CD14-positive monocyte (primary cell): ENCODE data around the gene MLLT1. TPM values are rescaled to one million over a fixed set of nuclear protein-coding genes. Genes with fewer than 3 reads are reported as not detected.
A peak's percentile ranks its signal among the peaks of the same experiment; 100 is the strongest.

Experiments
- DNase-seq, 3 donors: peaks; one replicate each; pipeline ENCODE4 v3.0.0-alpha.2; 2011 to 2022
- H2AFZ ChIP-seq: 2 replicates; pipeline ENCODE4 v1.6.0; 2012; ENCODE audit warnings: mild to moderate bottlenecking, low read depth, low read length, inconsistent platforms; ENCODE audit not compliant: insufficient read depth, poor library complexity, severe bottlenecking
- H3K27ac ChIP-seq, 2 donors: 1 replicate in 1 of 2; 2 replicates in 1 of 2; pipeline ENCODE4 v1.5.1; 2012 to 2013; ENCODE audit warnings: low read length in 2 of 2, control low read depth in 1 of 2, inconsistent platforms in 1 of 2, low read depth in 1 of 2, mild to moderate bottlenecking in 1 of 2
- H3K27me3 ChIP-seq, 2 donors: one replicate each; pipeline versions ENCODE4 v1.6.0 to v1.6.1; 2011 to 2013; ENCODE audit warnings: low read length in 2 of 2; ENCODE audit not compliant: control insufficient read depth in 2 of 2, insufficient read depth in 2 of 2
- H3K36me3 ChIP-seq, 2 donors: replicated peaks in 1 of 2; 1 replicate in 1 of 2; 2 replicates in 1 of 2; pipeline versions ENCODE4 v1.5.1 to v1.6.1; 2012 to 2013; ENCODE audit warnings: low read length in 2 of 2, control low read depth in 1 of 2, inconsistent platforms in 1 of 2, mild to moderate bottlenecking in 1 of 2; ENCODE audit not compliant: insufficient read depth in 2 of 2, control insufficient read depth in 1 of 2
- H3K4me1 ChIP-seq, 2 donors: 1 replicate in 1 of 2; 2 replicates in 1 of 2; pipeline versions ENCODE4 v1.5.1 to v1.6.1; 2012 to 2013; ENCODE audit warnings: low read length in 2 of 2, control low read depth in 1 of 2, inconsistent platforms in 1 of 2, mild to moderate bottlenecking in 1 of 2, moderate library complexity in 1 of 2; ENCODE audit not compliant: insufficient read depth in 2 of 2, control insufficient read depth in 1 of 2
- H3K4me2 ChIP-seq: replicated peaks from 2 replicates; pipeline ENCODE3; 2012; ENCODE audit warnings: low read length, moderate library complexity, mild to moderate bottlenecking; ENCODE audit not compliant: poor library complexity, severe bottlenecking; ENCODE audit errors: extremely low read depth
- H3K4me3 ChIP-seq, 3 experiments: fragments of 200-600 bp in 1 of 3; sonication (generic) in 1 of 3; replicated peaks in 1 of 3; 1 replicate in 2 of 3; 2 replicates in 1 of 3; pipeline ENCODE4 v1.5.1; 2011 to 2013; ENCODE audit warnings: low read length in 3 of 3, mild to moderate bottlenecking in 3 of 3, control low read depth in 2 of 3, low read depth in 2 of 3, inconsistent platforms in 1 of 3, moderate library complexity in 1 of 3
- H3K79me2 ChIP-seq: 2 replicates; pipeline ENCODE4 v1.6.0; 2012; ENCODE audit warnings: mild to moderate bottlenecking, control low read depth, inconsistent platforms, low read length, moderate library complexity; ENCODE audit not compliant: insufficient read depth
- H3K9ac ChIP-seq: 2 replicates; pipeline ENCODE4 v1.6.0; 2017; ENCODE audit warnings: low read length, mild to moderate bottlenecking; ENCODE audit not compliant: insufficient read depth, poor library complexity, severe bottlenecking
- H3K9me3 ChIP-seq, 2 donors: replicated peaks in 1 of 2; 1 replicate in 1 of 2; 2 replicates in 1 of 2; pipeline versions ENCODE4 v1.5.1 to v1.6.1; 2012 to 2013; ENCODE audit warnings: low read length in 2 of 2, control low read depth in 1 of 2; ENCODE audit not compliant: control insufficient read depth in 1 of 2, insufficient read depth in 1 of 2
- H4K20me1 ChIP-seq: 2 replicates; pipeline ENCODE4 v1.6.0; 2012; ENCODE audit warnings: mild to moderate bottlenecking, low read length, control low read depth, moderate library complexity; ENCODE audit not compliant: insufficient read depth
- H3K27ac Mint-ChIP-seq, 7 donors: one replicate each; pipeline ENCODE4 v1.8.0; 2020; ENCODE audit warnings: mild to moderate bottlenecking in 7 of 7, mixed read lengths in 7 of 7, moderate library complexity in 6 of 7, inconsistent platforms in 2 of 7
- H3K27me3 Mint-ChIP-seq, 3 donors: one replicate each; pipeline ENCODE4 v1.8.0; 2021 to 2022; ENCODE audit warnings: low read depth in 3 of 3, mild to moderate bottlenecking in 3 of 3, mixed read lengths in 3 of 3, moderate library complexity in 3 of 3, inconsistent platforms in 1 of 3
- H3K36me3 Mint-ChIP-seq, 2 donors: one replicate each; pipeline ENCODE4 v1.8.0; 2020; ENCODE audit warnings: mixed read lengths in 2 of 2, inconsistent platforms in 1 of 2, mild to moderate bottlenecking in 1 of 2
- H3K4me1 Mint-ChIP-seq: one replicate; pipeline ENCODE4 v1.8.0; 2020; ENCODE audit warnings: mild to moderate bottlenecking, mixed read lengths
- H3K4me3 Mint-ChIP-seq, 2 donors: one replicate each; pipeline ENCODE4 v1.8.0; 2020; ENCODE audit warnings: mild to moderate bottlenecking in 2 of 2, mixed read lengths in 2 of 2, moderate library complexity in 1 of 2
- H3K9me3 Mint-ChIP-seq, 7 donors: one replicate each; pipeline ENCODE4 v1.8.0; 2020 to 2022; ENCODE audit warnings: mixed read lengths in 7 of 7, mild to moderate bottlenecking in 6 of 7, moderate library complexity in 6 of 7, inconsistent platforms in 2 of 7
- CTCF ChIP-seq: fragments of 200-600 bp; IDR thresholded peaks from one replicate; pipeline ENCODE4 v1.8.0; 2022; ENCODE audit warnings: antibody characterized with exemption, mild to moderate bottlenecking
- WGBS: methylation state at CpG from one replicate; pipeline ENCODE4 v1.1.5; 2013; ENCODE audit warnings: missing lambda C conversion rate; ENCODE audit not compliant: insufficient coverage; 5-methylcytosine and 5-hydroxymethylcytosine counted together
- intact Hi-C, 2 donors: fragments of 100-400 bp; cut with micrococcal nuclease; formaldehyde crosslinking; loops; one replicate each; pipeline versions ENCODE4 v1.15.0 to v1.15.1; 2023
- polyA plus RNA-seq, 3 donors: library from polyadenylated mRNA; depleted of rRNA in 1 of 3; unstranded in 2 of 3; stranded (reverse) in 1 of 3; fragments of 300-500 nt in 2 of 3; fragments of >200 nt in 1 of 3; fragmentation: Illumina TruSeq in 2 of 3; gene quantifications; 1 replicate in 2 of 3; 2 replicates in 1 of 3; pipeline ENCODE4 v1.2.3, GENCODE V29; 2012 to 2021

MLLT1 gene
- polyA plus RNA-seq, 3 donors: 0.65 to 17.3 (median 0.99) TPM

GRCh38 chr19:6250024-6250615, 29.7 kb downstream of the MLLT1 start:
- no peaks in the 10 kb centered on the region for H3K9me3 ChIP-seq
- intact Hi-C loops: no loop called here
- H3K4me3 ChIP-seq: no peak overlapping the region
- peaks cover 25 to 54% of the 10 kb centered on the region in 2 donors for H3K36me3 Mint-ChIP-seq
- no peak for DNase-seq
- H2AFZ ChIP-seq: no peak overlapping the region
- peaks cover 48% of the 10 kb centered on the region for H3K4me1 Mint-ChIP-seq
- peaks cover 9 to 22% of the 10 kb centered on the region in 2 donors for H3K36me3 ChIP-seq
- peaks cover 0 to 2% (median 0%) of the 10 kb centered on the region in 3 donors for H3K27me3 Mint-ChIP-seq
- H4K20me1 ChIP-seq: peaks cover 95% of the 10 kb centered on the region
- no peak overlapping the region for H3K27ac Mint-ChIP-seq
- no peaks in the 10 kb centered on the region for H3K27me3 ChIP-seq
- H3K79me2 ChIP-seq: peaks cover 100% of the 10 kb centered on the region
- 100% methylated on average over 2 of the region's 4 CpGs for WGBS
- no peak overlapping the region for H3K4me3 Mint-ChIP-seq
- no peak for TF ChIP-seq CTCF
- no peaks in the 10 kb centered on the region for H3K9me3 Mint-ChIP-seq
- no peak overlapping the region for H3K9ac ChIP-seq
- peaks cover 23 to 30% of the 10 kb centered on the region in 2 donors for H3K4me1 ChIP-seq
- peak overlapping the region in 1 of 2 donors; percentile 65 for H3K27ac ChIP-seq
- no peak overlapping the region for H3K4me2 ChIP-seq

- Mint-ChIP-seq H3K4me1 (peaks cover 54% of the 10 kb centered on the region), H3K4me3 (no peak overlapping the region), H3K36me3 (peaks cover 19 to 46% of the 10 kb centered on the region in 2 donors), H3K9me3 (no peaks in the 10 kb centered on the region), H3K27me3 (peaks cover 0 to 2% (median 0%) of the 10 kb centered on the region in 3 donors), H3K27ac (peak overlapping the region in 4 of 7 donors; percentile 7 to 57 (median 45))
- Histone ChIP-seq H3K4me2 (no peak overlapping the region), H3K27ac (no peak overlapping the region), H3K27me3 (no peaks in the 10 kb centered on the region), H3K79me2 (peaks cover 100% of the 10 kb centered on the region), H3K36me3 (peaks cover 5 to 16% of the 10 kb centered on the region in 2 donors), H3K4me1 (peaks cover 24 to 33% of the 10 kb centered on the region in 2 donors), H4K20me1 (peaks cover 92% of the 10 kb centered on the region), H3K9me3 (no peaks in the 10 kb centered on the region), H3K4me3 (no peak overlapping the region), H3K9ac (no peak overlapping the region), H2AFZ (no peak overlapping the region)
- intact Hi-C loops: no loop called here
- 67% methylated on average over 3 of the region's 9 CpGs for WGBS
- no peak for DNase-seq
- TF ChIP-seq CTCF: no peak
These were observed 30.5 kb downstream of the MLLT1 start for GRCh38 chr19:6249296-6249695.
